ENCODE results near the gene HSPA4L.

The HSPA4L gene

GRCh38 chr4:127775843-127776242 is 6.3 kb upstream of the HSPA4L start:
- H3K4me2 ChIP-seq (ENCODE audit: low read length): no peak overlapping the region
- TF ChIP-seq EZH2phosphoT487 (IDR thresholded peaks at IDR 0.05; ENCODE audit: borderline replicate concordance, low read length): no peak
- no peak for TF ChIP-seq CTCF (IDR thresholded peaks at IDR 0.05; ENCODE audit: low read depth, low read length, poor library complexity, severe bottlenecking)
- H3K9me3 ChIP-seq (ENCODE audit: control insufficient read depth, insufficient read depth, low read length): no peaks in the 10 kb centered on the region
- no peaks in the 10 kb centered on the region for H3K4me1 ChIP-seq (ENCODE audit: control insufficient read depth, low read length)
- H4K20me1 ChIP-seq (ENCODE audit: control insufficient read depth, insufficient read depth, low read depth, low read length): no peaks in the 10 kb centered on the region
- H3K79me2 ChIP-seq (ENCODE audit: control insufficient read depth, low read length): no peaks in the 10 kb centered on the region
- H3F3A ChIP-seq (ENCODE audit: control insufficient read depth, insufficient read depth): no peaks in the 10 kb centered on the region
- no peak overlapping the region for H3K27ac ChIP-seq (ENCODE audit: low read depth, low read length)
- no peaks in the 10 kb centered on the region for H3K36me3 ChIP-seq (ENCODE audit: control insufficient read depth, low read length)
- H3K9me2 ChIP-seq (replicated peaks; ENCODE audit: control insufficient read depth, low read length): no peaks in the 10 kb centered on the region
- H3K4me3 ChIP-seq (ENCODE audit: low read length): no peak overlapping the region
- peaks cover 19% of the 10 kb centered on the region for H3K27me3 ChIP-seq (ENCODE audit: control insufficient read depth, low read length)

DNA sequence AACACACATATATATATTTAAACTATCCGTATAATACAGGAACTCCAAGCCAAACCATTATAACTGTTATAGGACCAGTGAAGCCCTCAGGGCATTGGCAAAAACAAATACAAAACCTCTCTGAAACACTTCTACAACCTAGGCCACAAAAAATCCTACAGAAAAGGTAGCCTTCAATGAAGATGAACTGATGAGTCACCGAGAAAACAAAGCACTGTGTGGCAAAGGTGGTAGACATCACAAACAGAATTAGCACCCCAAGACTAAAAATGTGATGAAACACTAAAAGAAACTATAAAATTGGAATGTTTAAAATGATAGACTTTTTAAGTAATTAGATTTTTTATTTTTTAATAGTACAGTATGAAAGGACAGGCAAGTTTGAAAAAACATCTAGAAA is 5.5 kb upstream of the HSPA4L start:
- no peak overlapping the region for H3K4me3 ChIP-seq (ENCODE audit: low read length)
- TF ChIP-seq EZH2phosphoT487 (IDR thresholded peaks at IDR 0.05; ENCODE audit: borderline replicate concordance, low read length) (no peak), CTCF (IDR thresholded peaks at IDR 0.05; ENCODE audit: low read depth, low read length, poor library complexity, severe bottlenecking) (no peak)
- no peak overlapping the region for H3K4me2 ChIP-seq (ENCODE audit: low read length)
- H3K36me3 ChIP-seq (ENCODE audit: control insufficient read depth, low read length): no peaks in the 10 kb centered on the region
- H3K79me2 ChIP-seq (ENCODE audit: control insufficient read depth, low read length): no peaks in the 10 kb centered on the region
- H3K4me1 ChIP-seq (ENCODE audit: control insufficient read depth, low read length): peaks cover 2% of the 10 kb centered on the region
- H3K27me3 ChIP-seq (ENCODE audit: control insufficient read depth, low read length): peaks cover 27% of the 10 kb centered on the region
- no peaks in the 10 kb centered on the region for H3K9me3 ChIP-seq (ENCODE audit: control insufficient read depth, insufficient read depth, low read length)
- H4K20me1 ChIP-seq (ENCODE audit: control insufficient read depth, insufficient read depth, low read depth, low read length): no peaks in the 10 kb centered on the region
- no peaks in the 10 kb centered on the region for H3K9me2 ChIP-seq (replicated peaks; ENCODE audit: control insufficient read depth, low read length)
- no peaks in the 10 kb centered on the region for H3F3A ChIP-seq (ENCODE audit: control insufficient read depth, insufficient read depth)
- no peak overlapping the region for H3K27ac ChIP-seq (ENCODE audit: low read depth, low read length)

- Histone ChIP-seq H3K36me3 (ENCODE audit: control insufficient read depth, low read length) (no peaks in the 10 kb centered on the region), H3K27me3 (ENCODE audit: control insufficient read depth, low read length) (peaks cover 35% of the 10 kb centered on the region), H4K20me1 (ENCODE audit: control insufficient read depth, insufficient read depth, low read depth, low read length) (no peaks in the 10 kb centered on the region), H3K79me2 (ENCODE audit: control insufficient read depth, low read length) (no peaks in the 10 kb centered on the region), H3K27ac (ENCODE audit: low read depth, low read length) (no peak overlapping the region), H3K4me3 (ENCODE audit: low read length) (no peak overlapping the region), H3K4me1 (ENCODE audit: control insufficient read depth, low read length) (peaks cover 10% of the 10 kb centered on the region), H3K9me3 (ENCODE audit: control insufficient read depth, insufficient read depth, low read length) (no peaks in the 10 kb centered on the region), H3F3A (ENCODE audit: control insufficient read depth, insufficient read depth) (no peaks in the 10 kb centered on the region), H3K4me2 (ENCODE audit: low read length) (no peak overlapping the region), H3K9me2 (replicated peaks; ENCODE audit: control insufficient read depth, low read length) (no peaks in the 10 kb centered on the region)
- TF ChIP-seq EZH2phosphoT487 (IDR thresholded peaks at IDR 0.05; ENCODE audit: borderline replicate concordance, low read length): no peak
- no peak for TF ChIP-seq CTCF (IDR thresholded peaks at IDR 0.05; ENCODE audit: low read depth, low read length, poor library complexity, severe bottlenecking)
Observed at GRCh38 chr4:127777487-127777886, 4.6 kb upstream of the HSPA4L start.

DNA sequence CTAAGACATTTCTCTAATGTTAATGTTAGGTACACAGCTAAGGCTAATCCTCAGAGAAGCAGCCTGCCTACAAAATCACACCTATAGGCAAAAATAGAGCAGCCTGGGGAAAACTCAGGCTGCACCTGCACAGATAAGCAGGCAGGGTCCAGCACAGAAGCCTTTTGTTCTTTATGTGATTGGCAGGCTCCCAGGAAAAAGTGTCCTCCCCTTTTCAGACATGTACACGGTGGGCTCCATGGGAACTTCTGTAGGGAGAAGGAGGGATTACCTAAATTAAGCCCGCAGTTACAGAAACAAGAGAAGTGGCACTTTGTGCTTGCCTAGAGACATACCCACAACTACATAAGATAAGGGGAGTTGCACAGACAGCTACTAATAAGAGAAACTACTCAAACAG is 4.0 kb upstream of the HSPA4L start:
- no peak overlapping the region for H3K27ac ChIP-seq (ENCODE audit: low read depth, low read length)
- no peaks in the 10 kb centered on the region for H3F3A ChIP-seq (ENCODE audit: control insufficient read depth, insufficient read depth)
- H3K36me3 ChIP-seq (ENCODE audit: control insufficient read depth, low read length): no peaks in the 10 kb centered on the region
- H3K27me3 ChIP-seq (ENCODE audit: control insufficient read depth, low read length): peaks cover 41% of the 10 kb centered on the region
- no peaks in the 10 kb centered on the region for H3K9me2 ChIP-seq (replicated peaks; ENCODE audit: control insufficient read depth, low read length)
- H3K4me2 ChIP-seq (ENCODE audit: low read length): no peak overlapping the region
- peaks cover 16% of the 10 kb centered on the region for H3K4me1 ChIP-seq (ENCODE audit: control insufficient read depth, low read length)
- no peaks in the 10 kb centered on the region for H3K79me2 ChIP-seq (ENCODE audit: control insufficient read depth, low read length)
- TF ChIP-seq EZH2phosphoT487 (IDR thresholded peaks at IDR 0.05; ENCODE audit: borderline replicate concordance, low read length) (no peak), CTCF (IDR thresholded peaks at IDR 0.05; ENCODE audit: low read depth, low read length, poor library complexity, severe bottlenecking) (no peak)
- H4K20me1 ChIP-seq (ENCODE audit: control insufficient read depth, insufficient read depth, low read depth, low read length): no peaks in the 10 kb centered on the region
- H3K4me3 ChIP-seq (ENCODE audit: low read length): no peak overlapping the region
- H3K9me3 ChIP-seq (ENCODE audit: control insufficient read depth, insufficient read depth, low read length): no peaks in the 10 kb centered on the region

Data from DOHH2 (cell line).